ENCODE data around the gene PTPRM.

Gene PTPRM

DNA sequence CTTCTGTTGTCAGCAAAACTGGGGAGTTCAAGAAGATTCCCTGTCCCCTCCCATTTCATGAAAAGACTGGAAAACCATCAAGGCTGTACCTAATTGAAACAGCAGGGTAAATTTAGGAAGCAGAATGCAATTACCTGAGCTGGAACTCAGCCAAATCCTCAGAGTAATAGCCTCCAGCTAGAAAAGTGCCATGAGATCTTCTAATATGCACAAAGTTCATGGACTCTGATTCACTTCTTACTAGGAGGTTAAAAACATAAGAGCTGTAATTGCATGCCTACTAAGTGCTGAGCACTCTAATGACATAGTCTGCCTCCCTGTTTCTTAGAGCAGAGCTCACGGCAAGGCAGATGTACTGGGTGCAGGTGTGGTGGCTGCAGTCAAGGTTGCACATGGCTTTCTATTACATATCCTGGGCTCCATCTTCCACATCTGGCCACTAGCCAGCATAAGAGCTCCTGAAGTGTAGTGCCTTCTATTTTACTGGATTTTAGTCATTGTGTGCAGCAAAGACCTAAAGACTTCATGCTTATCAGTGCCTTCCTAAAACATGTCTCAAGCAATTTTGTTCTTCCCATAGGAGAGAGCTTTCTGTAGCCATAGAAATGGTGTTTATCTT is 341.7 kb downstream of the PTPRM start:
- DNase-seq, result no peak

DNA sequence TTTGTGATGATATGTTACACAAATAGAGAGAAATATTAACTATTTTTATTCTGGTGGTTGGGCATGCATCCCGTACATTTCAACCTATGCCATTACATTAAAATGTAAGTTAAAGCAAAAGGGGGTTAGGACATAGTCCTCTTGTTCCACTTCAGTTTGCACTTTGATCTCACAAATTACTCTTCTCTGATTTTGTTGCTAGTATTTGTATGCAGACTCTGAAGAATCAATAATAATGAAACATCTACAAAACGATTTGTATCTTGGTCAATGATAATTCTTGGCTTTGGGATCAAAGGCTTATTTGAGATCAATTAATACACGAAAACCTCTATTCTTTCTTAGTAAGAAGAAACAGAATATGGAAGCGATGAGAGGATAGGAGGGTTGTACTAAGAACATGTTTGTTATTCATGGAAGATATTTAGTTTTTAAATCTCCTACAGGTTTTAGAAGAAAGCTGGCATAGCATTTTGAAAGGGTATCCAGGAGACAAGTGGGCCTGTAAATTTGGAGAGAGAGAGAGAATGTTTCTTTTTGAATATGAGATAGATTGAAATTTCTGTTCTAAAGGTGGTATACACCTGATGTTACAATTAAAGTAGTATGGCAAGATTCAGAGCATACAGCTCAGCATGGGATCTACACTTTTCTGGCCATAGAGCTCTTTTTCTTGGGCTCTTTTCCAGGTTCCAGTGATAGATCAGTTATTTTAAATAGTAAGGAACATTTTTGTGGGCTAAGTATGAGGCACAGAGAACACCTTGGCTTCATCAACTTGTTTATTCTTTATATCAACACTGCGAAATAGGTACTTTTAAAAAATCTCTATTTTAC is 347.9 kb downstream of the PTPRM start:
- DNase-seq, result no peak

DNA sequence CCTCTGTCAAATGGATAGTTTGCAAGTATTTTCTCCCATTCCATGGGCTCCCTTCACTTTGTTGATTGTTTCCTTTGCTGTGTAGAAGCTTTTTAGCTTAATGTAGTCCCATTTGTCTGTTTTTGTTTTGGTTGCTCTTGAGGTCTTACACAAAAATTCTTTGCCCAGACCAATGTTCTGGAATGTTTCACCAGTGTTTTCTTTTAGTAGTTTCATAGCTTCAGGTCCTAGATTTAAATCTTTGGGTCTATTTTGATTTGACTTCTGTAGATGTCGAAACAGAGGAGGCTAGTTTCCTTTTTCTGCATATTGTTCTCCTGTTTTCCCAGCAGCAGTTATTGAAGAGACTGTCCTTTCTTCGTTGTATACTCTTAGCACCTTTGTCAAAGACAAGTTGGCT is 351.6 kb downstream of the PTPRM start:
- DNase-seq, result no peak

DNA sequence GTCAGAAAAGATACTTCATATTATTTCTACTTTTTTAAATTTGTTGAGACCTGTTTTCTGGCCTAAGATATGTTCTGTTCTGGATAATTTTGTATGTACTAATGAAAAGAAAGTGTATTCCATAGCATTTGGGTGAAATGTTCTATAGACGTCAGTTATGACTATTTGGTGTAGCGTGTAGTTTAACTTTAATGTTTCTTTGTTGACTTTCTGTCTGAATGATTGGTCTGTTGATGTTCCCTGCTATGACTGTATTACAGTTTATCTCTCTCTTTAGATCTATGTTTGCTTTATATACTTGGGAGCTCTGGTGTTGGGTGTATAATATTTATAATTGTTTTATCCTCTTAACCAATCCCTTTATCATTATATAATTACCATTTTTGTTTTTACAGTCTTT is 352.4 kb downstream of the PTPRM start:
- no peak for DNase-seq

DNA sequence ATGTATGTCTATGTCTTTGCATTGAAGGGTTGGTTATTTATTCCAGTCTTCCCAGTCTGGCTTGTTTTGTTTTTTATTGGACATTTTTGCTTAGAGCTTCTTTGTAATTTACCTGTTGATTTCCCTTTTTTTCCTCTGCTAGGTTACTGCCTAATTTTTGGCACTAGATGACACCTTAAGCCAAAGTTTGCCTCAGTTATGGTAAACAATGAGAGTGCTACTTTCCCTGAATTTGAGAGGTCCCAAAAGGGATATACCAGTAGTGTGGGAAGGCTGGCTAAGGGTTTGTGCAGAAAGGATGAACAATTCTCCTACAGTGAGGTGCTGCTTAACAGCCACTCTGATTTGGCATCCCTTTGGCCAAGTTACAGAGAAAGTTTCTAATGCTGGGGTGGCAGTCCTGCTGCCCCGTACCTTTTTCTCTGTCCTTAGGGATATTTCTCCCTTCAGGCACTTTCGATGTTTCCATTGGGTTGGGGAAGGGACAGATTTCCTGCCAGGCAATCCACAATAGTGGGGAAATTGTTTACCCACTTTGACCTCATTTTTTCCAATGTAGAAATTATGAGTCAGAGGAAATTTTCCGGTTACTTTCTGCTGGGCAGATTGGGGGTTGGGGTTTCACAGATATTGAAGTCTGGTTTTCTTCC is 354.9 kb downstream of the PTPRM start:
- DNase-seq, result no peak

DNA sequence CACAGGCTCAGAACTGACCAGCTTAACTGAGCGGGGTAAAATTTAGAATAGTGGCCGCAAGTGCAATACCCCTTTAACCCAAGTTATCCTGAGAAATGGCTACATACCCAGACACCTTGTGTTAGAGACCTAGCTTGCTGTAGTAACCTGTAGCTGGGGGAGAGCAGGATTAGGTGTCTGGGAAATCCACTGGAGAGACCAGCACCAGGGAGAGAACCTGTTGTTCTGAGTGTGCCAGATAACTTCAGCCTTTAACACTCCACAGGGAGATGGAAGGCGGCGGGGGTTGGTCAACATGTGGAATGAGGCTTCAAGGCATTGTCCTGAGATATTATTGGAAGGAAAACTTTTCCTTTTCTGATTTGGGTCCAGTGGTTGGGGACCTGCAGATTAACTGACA is 356.0 kb downstream of the PTPRM start:
- DNase-seq, result no peak

DNA sequence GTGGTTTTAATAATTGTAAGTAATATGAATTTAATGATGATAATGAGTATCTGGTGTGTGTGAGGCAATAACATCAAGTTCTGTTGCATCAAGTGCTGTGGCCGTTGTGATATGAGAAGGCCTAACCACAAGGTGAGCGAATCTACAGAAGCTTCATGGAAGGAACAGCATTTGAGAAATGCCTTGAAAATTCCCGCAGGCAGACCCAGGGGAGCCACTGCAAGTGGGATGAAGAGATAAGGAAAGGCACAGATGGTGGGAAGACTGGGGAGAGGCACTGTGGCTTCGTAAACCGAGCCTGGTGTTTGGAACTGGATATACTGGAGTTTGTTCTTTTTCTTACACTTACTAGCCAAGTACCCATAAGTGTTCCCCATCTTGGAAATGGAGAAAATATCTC is 357.5 kb downstream of the PTPRM start:
- no peak for DNase-seq

DNA sequence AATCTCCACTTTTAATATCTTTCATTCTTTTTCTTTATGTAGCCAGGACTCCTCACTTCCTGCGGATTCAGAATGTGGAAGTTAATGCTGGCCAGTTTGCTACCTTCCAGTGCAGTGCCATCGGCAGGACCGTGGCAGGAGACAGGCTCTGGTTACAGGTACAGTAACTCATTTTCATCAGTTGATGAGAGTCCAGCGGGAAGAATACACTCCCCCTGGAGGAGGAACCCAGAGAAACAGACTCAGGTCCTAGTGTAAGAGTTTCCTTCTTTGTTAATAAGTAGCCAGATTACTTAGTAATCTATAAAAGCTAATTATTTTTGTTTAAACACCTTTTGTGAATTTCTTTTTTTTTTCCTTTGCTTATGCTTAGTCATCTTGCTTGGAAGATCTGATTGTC is 359.4 kb downstream of the PTPRM start:
- no peak for DNase-seq

DNA sequence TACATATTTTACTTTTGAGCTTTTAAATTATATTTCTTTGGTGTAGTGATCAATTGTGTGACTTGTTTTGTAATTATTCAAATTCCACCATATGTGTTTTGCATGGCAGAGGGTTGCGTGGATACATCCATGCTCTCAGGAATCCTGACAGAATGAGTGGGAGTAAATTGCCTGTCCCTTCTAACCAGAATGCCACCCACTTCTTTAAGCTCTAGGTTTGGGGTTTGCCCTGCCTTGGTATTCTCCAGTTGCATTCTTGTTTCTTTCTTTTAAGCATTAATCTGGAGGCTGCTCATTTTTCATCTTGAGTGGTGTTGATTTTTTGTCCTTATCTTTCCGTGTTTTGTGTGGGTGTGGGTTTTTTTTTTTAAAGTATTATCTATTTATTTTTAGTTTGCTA is 360.0 kb downstream of the PTPRM start:
- no peak for DNase-seq

DNA sequence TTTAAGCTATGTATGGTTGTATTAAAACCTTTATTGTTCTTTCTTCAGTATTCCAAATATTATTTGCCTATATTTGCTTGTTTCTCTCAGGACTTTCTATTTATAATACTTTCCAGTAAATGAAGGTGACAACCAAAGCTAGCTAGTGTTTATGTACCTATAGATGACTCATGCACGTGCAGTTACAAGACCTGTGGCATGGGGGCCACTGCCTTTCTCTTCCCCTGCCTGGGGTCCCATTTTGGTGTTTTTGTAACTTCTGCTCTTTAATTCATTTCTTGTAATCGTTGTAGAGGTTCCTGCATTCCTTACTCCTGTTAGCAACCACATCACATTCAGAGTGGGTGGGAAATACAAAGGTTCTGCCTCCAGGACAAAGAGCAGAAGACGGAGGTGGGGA is 364.6 kb downstream of the PTPRM start:
- DNase-seq, result no peak

DNA sequence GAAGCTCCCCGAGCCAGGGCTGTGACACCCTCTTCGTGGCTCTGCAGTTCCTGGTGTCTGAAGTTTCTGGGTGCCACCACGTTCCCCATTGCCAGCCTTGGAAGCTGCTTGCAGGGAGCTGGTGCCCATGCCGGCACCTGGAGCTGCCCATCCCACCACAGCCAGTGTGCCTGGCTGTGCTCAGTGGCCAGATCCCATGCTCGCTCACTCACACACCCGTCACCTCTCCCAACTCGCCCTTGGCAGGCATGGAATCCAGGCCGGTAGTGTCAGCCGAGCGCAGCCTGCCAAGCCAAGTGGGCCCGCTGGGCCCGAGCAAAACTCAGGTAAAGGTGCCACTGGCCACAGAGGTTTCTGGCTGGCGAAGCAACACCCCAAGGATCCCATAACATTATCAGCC is 370.2 kb downstream of the PTPRM start:
- no peak for DNase-seq

DNA sequence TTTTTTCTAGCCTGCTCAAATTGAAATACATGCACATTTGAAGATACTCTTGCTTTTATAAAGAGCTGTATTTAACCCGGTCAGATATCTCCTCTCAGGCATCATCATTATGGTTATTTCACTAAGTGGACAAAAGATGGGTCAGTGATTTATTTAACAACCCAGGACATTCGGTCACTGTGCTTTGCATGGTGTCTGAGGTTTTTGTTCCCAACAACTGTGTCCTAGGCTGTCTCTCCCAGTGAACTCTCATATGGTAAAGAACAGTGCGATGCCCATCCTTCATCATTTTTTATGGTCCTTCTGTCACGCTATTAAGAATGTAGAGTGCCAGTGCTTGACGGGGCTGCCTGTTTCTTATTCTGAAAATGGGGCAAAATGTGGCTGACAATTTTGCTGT is 372.4 kb downstream of the PTPRM start:
- DNase-seq, result no peak

DNA sequence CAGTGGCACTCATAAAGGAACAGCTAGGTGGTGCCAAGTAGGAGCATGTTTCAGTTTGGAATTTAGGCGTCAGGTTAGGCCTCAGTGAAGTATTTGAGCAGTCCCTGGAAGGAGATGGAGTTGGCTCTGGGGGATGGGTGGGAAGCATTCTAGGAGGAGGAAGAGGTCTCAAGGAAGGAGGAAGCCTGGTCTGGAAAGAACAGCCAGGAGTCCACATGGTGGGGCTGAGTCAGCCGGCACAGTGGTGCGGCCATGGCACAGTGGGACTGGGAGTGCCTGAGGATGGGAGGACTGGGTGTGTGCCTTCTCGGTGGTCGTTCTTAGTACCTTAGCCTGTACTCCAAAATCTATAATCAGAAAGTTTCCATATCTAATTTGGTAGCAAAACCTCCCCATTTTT is 373.3 kb downstream of the PTPRM start:
- no peak for DNase-seq

DNA sequence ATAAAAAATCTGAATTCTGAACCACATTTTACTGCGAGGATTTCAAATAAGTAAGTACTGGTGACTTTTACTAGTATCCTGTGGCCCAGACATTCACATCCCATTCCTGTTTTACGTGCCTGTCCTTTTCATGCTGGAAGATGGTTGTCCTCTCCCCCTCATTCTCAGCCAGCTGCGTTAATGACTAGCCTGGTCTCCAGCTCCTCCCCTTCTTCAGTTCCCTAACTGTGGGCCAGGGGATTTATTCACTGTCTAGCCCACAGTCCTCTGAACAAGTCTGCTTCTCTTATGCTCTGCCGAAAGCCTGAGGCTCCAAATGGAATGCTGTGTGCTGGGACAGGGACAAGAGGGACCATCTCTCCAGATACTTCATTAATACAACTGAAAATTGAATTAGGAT is 373.9 kb downstream of the PTPRM start:
- no peak for DNase-seq

DNA sequence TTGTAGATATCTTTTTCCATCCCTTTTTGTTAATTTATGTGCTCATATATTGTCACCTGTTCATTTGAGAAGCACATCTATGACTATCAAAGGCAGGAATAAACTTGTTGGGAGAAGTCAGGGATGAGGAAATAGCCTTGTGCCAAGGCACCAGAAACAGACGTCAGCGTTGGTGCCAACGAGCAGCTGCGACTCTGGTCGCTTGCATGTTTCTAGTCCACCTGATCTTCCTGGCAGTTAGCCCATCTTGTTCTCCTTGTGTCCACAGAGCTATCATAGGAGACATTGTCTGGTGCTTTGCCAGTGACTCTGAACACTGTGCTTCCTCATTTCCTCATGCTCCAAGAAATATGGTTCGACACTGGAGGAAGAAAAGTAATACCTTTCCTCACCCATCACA is 374.4 kb downstream of the PTPRM start:
- DNase-seq, result no peak

DNA sequence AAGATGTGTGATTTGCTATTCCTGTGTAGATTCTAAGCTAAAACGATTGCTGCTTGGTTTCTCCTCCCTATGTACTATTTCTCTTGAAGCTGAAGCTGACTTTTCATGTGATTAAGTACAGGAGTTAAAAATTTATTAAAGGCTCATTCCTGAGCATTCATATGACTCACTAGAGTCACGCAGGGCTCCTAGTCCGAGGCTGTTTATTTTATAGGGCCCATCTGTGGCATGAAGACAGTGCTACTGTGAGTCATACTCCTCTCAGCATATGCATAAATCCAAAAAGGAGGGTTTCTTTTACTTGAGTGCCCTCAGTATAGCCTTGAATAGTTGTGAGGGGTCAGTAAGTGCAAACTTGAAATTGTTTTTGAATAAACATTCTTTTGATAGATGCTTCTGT is 378.8 kb downstream of the PTPRM start:
- no peak for DNase-seq

DNA sequence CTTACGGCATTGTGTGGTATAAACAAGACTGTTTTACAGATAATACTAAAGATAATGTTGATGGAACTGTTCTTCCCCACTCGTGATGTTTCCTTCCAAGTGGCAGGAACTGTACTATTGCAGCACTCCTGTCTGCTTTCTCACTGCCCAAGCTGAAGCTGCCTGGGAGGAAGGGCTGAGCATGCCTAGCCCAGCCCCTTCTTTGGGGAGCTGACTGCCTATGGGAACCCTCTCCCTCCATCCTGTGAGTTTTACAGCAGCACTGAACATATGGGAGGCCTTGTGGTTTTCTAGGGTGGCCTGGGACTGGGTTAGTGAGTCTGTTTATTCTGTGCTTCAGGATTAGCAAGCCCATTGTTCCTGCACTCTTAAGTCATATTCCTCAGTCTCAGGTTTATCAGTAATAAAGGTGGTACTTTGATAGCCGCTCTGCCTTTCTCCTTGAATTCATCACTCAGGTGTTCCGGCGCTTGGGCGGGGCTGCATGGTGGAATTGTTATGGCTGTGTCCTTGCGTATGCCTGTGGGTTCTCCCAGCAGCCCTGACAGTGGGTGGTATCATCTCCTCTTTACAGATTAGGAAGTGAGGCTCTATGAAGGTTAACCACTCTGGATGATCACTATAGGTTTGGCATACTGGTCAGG is 379.7 kb downstream of the PTPRM start:
- peak; percentile 15 to 34 for DNase-seq

DNA sequence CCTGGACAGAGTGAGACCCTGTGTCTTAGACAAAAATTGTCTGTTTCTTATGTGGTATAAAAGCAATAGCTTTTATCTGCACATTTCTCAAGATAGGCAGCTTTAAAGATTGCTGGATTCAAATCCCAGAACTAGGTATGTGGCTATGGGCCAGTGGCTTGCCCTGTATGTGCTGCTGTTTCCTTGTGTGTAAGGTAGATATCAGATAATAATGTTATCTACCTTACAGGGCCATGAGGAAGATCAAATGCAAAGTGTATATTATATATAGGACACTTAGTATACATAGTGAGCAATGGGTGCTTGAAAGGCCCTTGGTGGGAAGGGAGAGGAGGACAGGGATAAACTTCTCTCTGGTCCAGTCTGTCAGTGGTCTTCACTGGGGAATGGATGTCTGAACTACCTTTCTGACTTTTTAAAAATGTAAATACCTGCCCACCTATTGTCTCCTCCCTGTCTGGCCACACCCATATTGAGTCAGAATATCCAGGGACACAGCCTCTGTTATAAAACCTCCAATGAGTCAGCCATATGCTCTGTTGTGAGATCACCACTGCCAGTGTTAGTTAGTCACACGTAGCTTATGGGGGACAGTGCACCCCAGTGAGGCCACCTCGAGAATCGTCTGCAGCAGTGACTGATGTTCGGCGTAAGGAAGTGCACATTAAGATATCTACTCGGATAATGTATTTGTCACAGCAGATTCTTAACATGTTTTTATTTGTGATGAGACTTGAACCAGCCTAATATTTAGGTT is 383.4 kb downstream of the PTPRM start:
- DNase-seq, result no peak

DNA sequence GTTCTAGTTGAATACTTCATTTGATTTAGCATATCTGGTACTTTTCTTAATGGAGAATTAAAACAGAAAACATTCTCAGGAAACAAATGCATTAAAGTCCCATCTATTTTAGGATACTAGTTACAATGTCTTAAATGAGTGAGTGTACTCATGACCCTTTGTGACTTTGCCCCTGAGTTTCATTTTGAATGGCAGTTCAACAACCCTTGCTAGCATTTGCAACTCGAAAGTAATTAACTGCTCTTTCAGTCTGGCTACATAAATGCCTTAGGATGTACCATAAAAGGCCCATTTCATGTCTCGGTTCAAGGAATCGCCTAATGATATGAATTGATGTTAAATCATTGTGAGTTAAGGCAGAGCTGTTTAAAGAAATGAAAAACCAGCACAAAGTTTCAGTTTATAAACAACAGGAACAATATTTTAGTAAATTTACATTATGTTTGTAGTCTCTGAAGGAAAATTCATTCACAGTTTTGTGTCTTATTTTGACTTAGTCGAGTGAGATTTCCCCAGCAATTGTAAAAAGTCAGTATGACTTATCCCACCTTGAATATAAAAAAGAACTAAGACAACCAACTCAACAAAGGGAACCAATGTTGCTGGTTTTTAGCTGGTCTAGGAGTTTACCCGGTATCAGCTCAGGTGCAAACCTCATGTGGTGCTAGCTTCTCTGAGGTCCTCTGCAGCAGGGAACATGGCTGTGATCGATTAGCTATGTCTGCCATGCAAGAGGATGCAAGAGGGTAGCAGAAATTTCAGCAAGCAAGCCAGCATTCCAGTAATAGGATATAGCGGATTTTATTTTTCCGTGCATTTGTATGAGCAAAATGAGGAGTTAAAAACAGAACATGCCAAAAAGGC is 386.2 kb downstream of the PTPRM start:
- no peak for DNase-seq

DNA sequence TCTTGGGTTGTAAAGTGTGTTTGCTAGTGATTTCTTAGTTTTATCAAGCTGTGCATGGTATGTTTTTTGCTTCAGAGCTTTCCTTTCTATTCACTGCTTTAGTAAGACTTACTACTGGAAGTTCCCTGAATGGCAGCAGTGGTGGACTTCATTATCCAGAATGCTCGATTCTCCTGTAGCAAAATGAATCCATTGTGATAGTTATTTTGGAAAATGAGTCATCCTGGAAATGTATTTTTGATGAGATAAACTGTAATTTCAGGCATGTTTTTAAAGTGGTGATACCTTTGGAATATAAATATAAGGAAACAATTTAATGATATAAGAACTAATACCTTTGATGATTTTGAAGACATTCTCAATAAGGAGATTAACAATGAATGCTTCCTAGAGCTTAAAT is 387.1 kb downstream of the PTPRM start:
- DNase-seq, result no peak

DNA sequence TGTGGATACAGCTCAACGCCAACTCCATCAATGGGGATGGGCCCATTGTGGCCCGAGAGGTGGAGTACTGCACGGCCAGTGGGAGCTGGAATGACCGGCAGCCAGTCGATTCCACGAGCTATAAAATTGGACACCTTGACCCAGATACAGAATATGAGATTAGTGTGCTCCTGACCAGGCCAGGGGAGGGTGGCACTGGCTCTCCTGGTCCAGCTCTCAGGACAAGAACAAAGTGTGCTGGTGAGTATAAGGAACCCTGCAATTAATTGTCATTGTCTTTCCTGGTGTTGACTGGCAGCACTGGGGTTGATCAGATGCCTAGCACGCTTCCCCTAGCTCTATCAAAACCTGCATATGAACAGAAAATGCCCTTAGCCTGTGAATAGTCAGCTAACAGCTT is 388.1 kb downstream of the PTPRM start:
- DNase-seq, result no peak

DNA sequence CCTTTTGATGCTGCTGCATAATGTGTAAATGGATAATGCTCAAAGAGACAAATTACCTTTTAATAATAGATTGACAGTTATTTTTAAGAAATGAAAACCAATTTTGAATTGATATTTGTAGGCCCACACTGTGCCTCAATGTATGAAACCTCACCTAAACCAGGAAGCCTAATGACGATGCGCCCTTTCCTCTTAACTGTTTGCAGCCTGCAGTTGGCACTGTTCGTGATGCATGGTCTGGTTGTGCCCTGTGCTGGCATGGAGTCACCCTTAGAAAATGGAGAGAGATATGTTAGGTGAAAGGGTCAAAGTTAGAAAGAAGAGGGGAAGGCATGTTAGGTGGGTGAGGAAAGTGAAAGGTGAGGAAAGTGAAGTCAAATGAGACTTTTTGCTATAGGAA is 390.2 kb downstream of the PTPRM start:
- DNase-seq, result no peak
